Breast epithelium (tissue), 3 donors: ENCODE results near the gene NUDT21.

Experiments used
- CTCF ChIP-seq, 3 donors: fragments of 450-650 bp; IDR thresholded peaks; one replicate each; pipeline ENCODE4 v1.5.1; 2016 to 2017; ENCODE audit warnings: antibody characterized with exemption in 3 of 3, mild to moderate bottlenecking in 3 of 3, moderate library complexity in 3 of 3
- POLR2AphosphoS5 ChIP-seq, 3 donors: sonication (generic); formaldehyde crosslinking; IDR thresholded peaks; one replicate each; pipeline ENCODE4 v1.6.1; 2017; ENCODE audit warnings: antibody characterized with exemption in 3 of 3

- no peak for TF ChIP-seq CTCF (IDR thresholded peaks at IDR 0.05)
- TF ChIP-seq POLR2AphosphoS5 (IDR thresholded peaks at IDR 0.05), result no peak
These were observed 62.9 kb downstream of the NUDT21 start for GRCh38 chr16:56388209-56388608.
